Ishikawa (cell line): ENCODE measurements around the gene LALBA.

Experiments used
- CREB1 ChIP-seq: IDR thresholded peaks from 2 replicates; pipeline ENCODE4 v1.6.1; 2012; ENCODE audit warnings: low read depth
- EGR1 ChIP-seq: IDR thresholded peaks from 2 replicates; pipeline ENCODE4 v1.6.1; 2012
- EP300 ChIP-seq: IDR thresholded peaks from 2 replicates; pipeline ENCODE4 v1.6.1; 2012; ENCODE audit warnings: borderline replicate concordance
- FOXM1 ChIP-seq: IDR thresholded peaks from 2 replicates; pipeline ENCODE4 v1.6.1; 2012; ENCODE audit warnings: low read depth, borderline replicate concordance
- RAD21 ChIP-seq: IDR thresholded peaks from 2 replicates; pipeline ENCODE4 v1.6.1; 2012; ENCODE audit warnings: low read depth
- TAF1 ChIP-seq: IDR thresholded peaks from 2 replicates; pipeline ENCODE4 v1.6.1; 2012; ENCODE audit warnings: low read depth, mild to moderate bottlenecking
- TCF12 ChIP-seq: IDR thresholded peaks from 2 replicates; pipeline ENCODE4 v1.6.1; 2012; ENCODE audit warnings: low read depth
- YY1 ChIP-seq: IDR thresholded peaks from 2 replicates; pipeline ENCODE4 v1.6.1; 2012; ENCODE audit warnings: low read depth
- TF ChIP-seq, protein P1 (sequence below): IDR thresholded peaks from 2 replicates; pipeline ENCODE4 v1.6.1; 2012; ENCODE audit warnings: low read depth, mild to moderate bottlenecking
- TF ChIP-seq, protein P2 (sequence below): IDR thresholded peaks from 2 replicates; pipeline ENCODE4 v1.6.1; 2012

DNA sequence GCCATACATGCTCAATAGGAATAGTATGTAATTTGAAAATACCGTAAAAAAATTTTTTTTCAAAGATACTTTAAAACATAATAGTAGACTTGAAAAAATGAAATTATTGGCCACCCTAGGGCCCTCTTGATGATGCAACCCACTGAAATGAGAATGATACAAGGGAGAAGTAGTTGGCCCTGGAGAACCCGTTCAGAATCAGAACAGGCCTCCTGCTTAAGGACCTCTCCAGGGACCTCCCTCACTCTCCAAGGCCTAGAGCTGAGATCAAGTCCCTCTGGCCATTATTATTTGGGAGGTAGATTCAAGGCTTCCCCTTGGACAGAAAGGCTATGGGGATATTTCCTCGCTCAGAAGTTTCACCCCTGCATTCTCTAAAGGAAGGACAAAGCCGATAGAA lies 11.9 kb downstream of the LALBA start:
- no peak for TF ChIP-seq EGR1
- TF ChIP-seq RAD21: no peak
- TF ChIP-seq TAF1: no peak
- TF ChIP-seq CREB1: no peak
- no peak for TF ChIP-seq YY1
- TF ChIP-seq, protein P1, sequence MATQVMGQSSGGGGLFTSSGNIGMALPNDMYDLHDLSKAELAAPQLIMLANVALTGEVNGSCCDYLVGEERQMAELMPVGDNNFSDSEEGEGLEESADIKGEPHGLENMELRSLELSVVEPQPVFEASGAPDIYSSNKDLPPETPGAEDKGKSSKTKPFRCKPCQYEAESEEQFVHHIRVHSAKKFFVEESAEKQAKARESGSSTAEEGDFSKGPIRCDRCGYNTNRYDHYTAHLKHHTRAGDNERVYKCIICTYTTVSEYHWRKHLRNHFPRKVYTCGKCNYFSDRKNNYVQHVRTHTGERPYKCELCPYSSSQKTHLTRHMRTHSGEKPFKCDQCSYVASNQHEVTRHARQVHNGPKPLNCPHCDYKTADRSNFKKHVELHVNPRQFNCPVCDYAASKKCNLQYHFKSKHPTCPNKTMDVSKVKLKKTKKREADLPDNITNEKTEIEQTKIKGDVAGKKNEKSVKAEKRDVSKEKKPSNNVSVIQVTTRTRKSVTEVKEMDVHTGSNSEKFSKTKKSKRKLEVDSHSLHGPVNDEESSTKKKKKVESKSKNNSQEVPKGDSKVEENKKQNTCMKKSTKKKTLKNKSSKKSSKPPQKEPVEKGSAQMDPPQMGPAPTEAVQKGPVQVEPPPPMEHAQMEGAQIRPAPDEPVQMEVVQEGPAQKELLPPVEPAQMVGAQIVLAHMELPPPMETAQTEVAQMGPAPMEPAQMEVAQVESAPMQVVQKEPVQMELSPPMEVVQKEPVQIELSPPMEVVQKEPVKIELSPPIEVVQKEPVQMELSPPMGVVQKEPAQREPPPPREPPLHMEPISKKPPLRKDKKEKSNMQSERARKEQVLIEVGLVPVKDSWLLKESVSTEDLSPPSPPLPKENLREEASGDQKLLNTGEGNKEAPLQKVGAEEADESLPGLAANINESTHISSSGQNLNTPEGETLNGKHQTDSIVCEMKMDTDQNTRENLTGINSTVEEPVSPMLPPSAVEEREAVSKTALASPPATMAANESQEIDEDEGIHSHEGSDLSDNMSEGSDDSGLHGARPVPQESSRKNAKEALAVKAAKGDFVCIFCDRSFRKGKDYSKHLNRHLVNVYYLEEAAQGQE: no peak
- TF ChIP-seq, protein P2, sequence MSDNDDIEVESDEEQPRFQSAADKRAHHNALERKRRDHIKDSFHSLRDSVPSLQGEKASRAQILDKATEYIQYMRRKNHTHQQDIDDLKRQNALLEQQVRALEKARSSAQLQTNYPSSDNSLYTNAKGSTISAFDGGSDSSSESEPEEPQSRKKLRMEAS: no peak
- TF ChIP-seq FOXM1: no peak
- no peak for TF ChIP-seq TCF12
- TF ChIP-seq EP300: no peak
